ENCODE results near the gene LRRC75B.
"Not testable (repeated sequence)": the region's sequence is repeated elsewhere in the genome, so short reads cannot be mapped to it uniquely, and the experiment has no call there.

The LRRC75B gene

DNA sequence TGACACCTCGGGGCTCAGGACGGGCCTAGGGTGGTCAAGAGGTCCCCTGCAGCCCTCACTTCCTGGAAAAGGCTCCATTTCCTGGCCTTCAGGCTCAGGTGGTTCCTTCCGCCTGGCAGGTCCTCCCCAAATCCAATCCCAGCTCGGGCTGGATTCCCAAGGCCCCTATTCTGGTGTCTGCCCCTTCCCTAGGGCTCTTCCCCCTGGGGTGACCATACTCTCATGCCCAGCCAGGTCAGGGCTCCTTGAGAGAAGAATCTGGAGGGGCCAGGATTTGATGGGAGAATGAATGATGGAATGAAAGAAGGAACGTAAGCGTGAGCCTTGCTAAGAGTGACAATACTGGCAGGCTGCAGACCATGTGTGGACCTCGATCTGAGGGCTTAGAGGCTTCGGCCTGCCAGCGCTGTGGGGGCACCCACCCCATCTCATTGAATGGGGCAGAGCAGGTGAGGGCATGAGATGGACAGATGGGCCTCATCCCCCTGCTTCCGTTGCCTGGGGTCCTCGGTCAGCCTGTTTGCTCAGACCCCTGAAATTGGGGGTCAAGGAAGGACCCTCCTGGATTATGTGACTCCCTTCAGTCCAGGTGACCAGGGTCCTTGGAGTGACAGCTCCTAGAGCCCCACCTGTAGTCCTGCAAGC, 9.4 kb upstream of the LRRC75B start:
- CTCF ChIA-PET; H3K4me3 ChIP-seq (ENCODE audit: control insufficient read depth in 1 of 7, extremely low read depth in 1 of 7, insufficient read depth in 4 of 7, low read depth in 2 of 7, low read length in 6 of 7); H3K27ac ChIP-seq (ENCODE audit: insufficient read depth in 1 of 2, low read depth in 1 of 2, low read length in 2 of 2, poor library complexity in 1 of 2, severe bottlenecking in 2 of 2); H3K9me3 ChIP-seq (ENCODE audit: control extremely low read depth in 1 of 5, control insufficient read depth in 4 of 5, insufficient read depth in 2 of 5, low read depth in 1 of 5, low read length in 4 of 5); H3K27me3 ChIP-seq (replicated peaks in 2 of 5; ENCODE audit: control insufficient read depth in 4 of 5, insufficient read depth in 5 of 5, low read length in 4 of 5); H3K36me3 ChIP-seq (ENCODE audit: control insufficient read depth in 4 of 4, insufficient read depth in 4 of 4, low read length in 3 of 4); POLR2A ChIA-PET; DNase-seq: not testable (repeated sequence)
- 100% methylated on average over 7 of the region's 11 CpGs for WGBS (ENCODE audit: insufficient coverage)
- H3K4me1 ChIP-seq (ENCODE audit: control extremely low read depth in 1 of 4, control insufficient read depth in 4 of 4, insufficient read depth in 4 of 4, low read length in 3 of 4) = peaks cover 0 to 44% (median 22%) of the 10 kb centered on the region in 4 experiments

DNA sequence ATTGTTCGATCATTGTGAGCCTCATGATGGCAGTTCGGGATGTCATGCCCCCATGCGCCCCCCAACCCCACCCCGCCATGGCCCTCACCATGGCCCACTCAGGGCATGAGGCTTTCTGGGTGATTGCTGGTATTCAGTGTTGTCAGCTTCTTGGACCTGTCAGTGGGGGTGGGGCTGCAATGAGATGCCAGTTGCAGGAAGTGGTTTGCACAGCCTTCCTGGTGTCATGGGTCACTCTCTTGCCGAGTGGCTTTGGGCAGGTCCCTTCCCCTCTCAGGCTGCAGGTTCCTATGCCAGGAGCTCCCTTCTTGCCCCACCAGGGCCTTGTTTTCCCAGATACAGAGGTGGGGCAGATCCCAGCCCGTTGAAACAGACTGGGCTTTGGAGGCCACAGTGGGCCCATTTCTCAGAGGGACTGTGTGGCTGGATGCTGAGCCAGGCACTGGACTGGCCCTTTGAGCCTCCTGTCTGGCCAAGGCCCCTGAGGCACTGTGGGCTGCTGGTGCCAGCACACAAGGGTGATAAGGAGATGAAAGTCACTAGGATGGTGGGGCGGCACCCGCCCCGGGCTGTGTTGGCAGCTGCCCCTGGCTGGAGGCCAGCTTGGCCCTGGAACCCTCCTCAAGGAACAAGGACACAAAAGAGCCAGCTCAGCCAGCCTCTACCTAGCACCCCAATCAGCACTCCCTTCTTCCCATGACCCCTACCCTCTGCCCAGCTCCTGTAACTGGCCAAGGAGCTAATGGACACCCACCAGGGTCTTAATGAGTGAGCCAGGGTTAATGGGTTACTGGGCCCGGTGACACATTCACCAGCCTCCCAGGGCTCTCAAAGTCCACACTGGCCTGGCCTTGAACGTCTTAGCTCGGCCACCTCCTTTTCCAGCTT, 8.6 kb upstream of the LRRC75B start:
- peak overlapping the region in 1 of 7 experiments; percentile 35 for H3K4me3 ChIP-seq (ENCODE audit: control insufficient read depth in 1 of 7, extremely low read depth in 1 of 7, insufficient read depth in 4 of 7, low read depth in 2 of 7, low read length in 6 of 7)
- no peaks in the 10 kb centered on the region for H3K27me3 ChIP-seq (replicated peaks in 2 of 5; ENCODE audit: control insufficient read depth in 4 of 5, insufficient read depth in 5 of 5, low read length in 4 of 5)
- WGBS (ENCODE audit: insufficient coverage) = 78% methylated on average over 6 of the region's 12 CpGs
- H3K36me3 ChIP-seq (ENCODE audit: control insufficient read depth in 4 of 4, insufficient read depth in 4 of 4, low read length in 3 of 4) = no peaks in the 10 kb centered on the region
- no peaks in the 10 kb centered on the region for H3K9me3 ChIP-seq (ENCODE audit: control extremely low read depth in 1 of 5, control insufficient read depth in 4 of 5, insufficient read depth in 2 of 5, low read depth in 1 of 5, low read length in 4 of 5)
- DNase-seq = peak in 2 of 3 donors; percentile 49 to 54
- H3K27ac ChIP-seq (ENCODE audit: insufficient read depth in 1 of 2, low read depth in 1 of 2, low read length in 2 of 2, poor library complexity in 1 of 2, severe bottlenecking in 2 of 2) = no peak overlapping the region
- ChIA-PET CTCF (no interaction called here), POLR2A (no interaction called here)
- H3K4me1 ChIP-seq (ENCODE audit: control extremely low read depth in 1 of 4, control insufficient read depth in 4 of 4, insufficient read depth in 4 of 4, low read length in 3 of 4) = peaks cover 0 to 43% (median 20%) of the 10 kb centered on the region in 4 experiments

- POLR2A ChIA-PET; H3K9me3 ChIP-seq (ENCODE audit: control extremely low read depth in 1 of 5, control insufficient read depth in 4 of 5, insufficient read depth in 2 of 5, low read depth in 1 of 5, low read length in 4 of 5); H3K4me3 ChIP-seq (ENCODE audit: control insufficient read depth in 1 of 7, extremely low read depth in 1 of 7, insufficient read depth in 4 of 7, low read depth in 2 of 7, low read length in 6 of 7); H3K36me3 ChIP-seq (ENCODE audit: control insufficient read depth in 4 of 4, insufficient read depth in 4 of 4, low read length in 3 of 4); CTCF ChIA-PET; DNase-seq; H3K27ac ChIP-seq (ENCODE audit: insufficient read depth in 1 of 2, low read depth in 1 of 2, low read length in 2 of 2, poor library complexity in 1 of 2, severe bottlenecking in 2 of 2); H3K27me3 ChIP-seq (replicated peaks in 2 of 5; ENCODE audit: control insufficient read depth in 4 of 5, insufficient read depth in 5 of 5, low read length in 4 of 5): not testable (repeated sequence)
- peaks cover 0 to 43% (median 19%) of the 10 kb centered on the region in 4 experiments for H3K4me1 ChIP-seq (ENCODE audit: control extremely low read depth in 1 of 4, control insufficient read depth in 4 of 4, insufficient read depth in 4 of 4, low read length in 3 of 4)
- whole genome bisulfite sequencing (ENCODE audit: insufficient coverage) = 100% methylated on average over 3 of the region's 3 CpGs
Observed at GRCh38 chr22:24599958-24600715, 7.3 kb upstream of the LRRC75B start.

DNA sequence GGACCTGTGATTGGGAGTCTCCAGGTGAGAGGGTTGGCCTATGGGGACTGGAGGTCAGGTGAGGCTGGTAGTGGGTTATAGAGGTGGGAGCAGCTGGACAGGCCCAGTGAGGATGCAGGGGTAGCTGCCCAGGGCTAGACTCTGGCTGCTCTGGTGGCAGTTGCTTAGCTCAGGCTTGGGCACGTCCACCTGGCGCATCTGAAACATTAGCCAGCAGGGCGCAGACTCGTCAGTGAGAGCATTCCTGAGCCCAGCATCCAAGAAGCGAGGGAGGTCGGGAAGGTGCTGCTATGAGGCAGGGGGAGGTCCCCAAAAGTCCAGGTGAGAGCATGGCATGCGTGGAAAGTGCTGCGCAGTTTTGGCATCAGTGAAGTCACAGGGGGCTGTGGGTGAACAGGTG, 6.6 kb upstream of the LRRC75B start:
- no peak overlapping the region for H3K27ac ChIP-seq (ENCODE audit: insufficient read depth in 1 of 2, low read depth in 1 of 2, low read length in 2 of 2, poor library complexity in 1 of 2, severe bottlenecking in 2 of 2)
- CTCF ChIA-PET = no interaction called here
- H3K27me3 ChIP-seq (replicated peaks in 2 of 5; ENCODE audit: control insufficient read depth in 4 of 5, insufficient read depth in 5 of 5, low read length in 4 of 5) = no peaks in the 10 kb centered on the region
- H3K36me3 ChIP-seq (ENCODE audit: control insufficient read depth in 4 of 4, insufficient read depth in 4 of 4, low read length in 3 of 4) = no peaks in the 10 kb centered on the region
- WGBS (ENCODE audit: insufficient coverage) = 76% methylated on average over 7 of the region's 8 CpGs
- H3K9me3 ChIP-seq (ENCODE audit: control extremely low read depth in 1 of 5, control insufficient read depth in 4 of 5, insufficient read depth in 2 of 5, low read depth in 1 of 5, low read length in 4 of 5) = no peaks in the 10 kb centered on the region
- POLR2A ChIA-PET = no interaction called here
- DNase-seq = no peak
- H3K4me1 ChIP-seq (ENCODE audit: control extremely low read depth in 1 of 4, control insufficient read depth in 4 of 4, insufficient read depth in 4 of 4, low read length in 3 of 4) = peaks cover 0 to 47% (median 19%) of the 10 kb centered on the region in 4 experiments
- H3K4me3 ChIP-seq (ENCODE audit: control insufficient read depth in 1 of 7, extremely low read depth in 1 of 7, insufficient read depth in 4 of 7, low read depth in 2 of 7, low read length in 6 of 7) = no peak overlapping the region

GRCh38 chr22:24597076-24597475, 4.2 kb upstream of the LRRC75B start:
- H3K4me3 ChIP-seq (ENCODE audit: control insufficient read depth in 1 of 7, extremely low read depth in 1 of 7, insufficient read depth in 4 of 7, low read depth in 2 of 7, low read length in 6 of 7); POLR2A ChIA-PET; H3K9me3 ChIP-seq (ENCODE audit: control extremely low read depth in 1 of 5, control insufficient read depth in 4 of 5, insufficient read depth in 2 of 5, low read depth in 1 of 5, low read length in 4 of 5); DNase-seq; H3K27ac ChIP-seq (ENCODE audit: insufficient read depth in 1 of 2, low read depth in 1 of 2, low read length in 2 of 2, poor library complexity in 1 of 2, severe bottlenecking in 2 of 2); H3K27me3 ChIP-seq (replicated peaks in 2 of 5; ENCODE audit: control insufficient read depth in 4 of 5, insufficient read depth in 5 of 5, low read length in 4 of 5); H3K36me3 ChIP-seq (ENCODE audit: control insufficient read depth in 4 of 4, insufficient read depth in 4 of 4, low read length in 3 of 4): not testable (repeated sequence)
- WGBS (ENCODE audit: insufficient coverage) = 86% methylated on average over 7 of the region's 9 CpGs
- peaks cover 0 to 50% (median 22%) of the 10 kb centered on the region in 4 experiments for H3K4me1 ChIP-seq (ENCODE audit: control extremely low read depth in 1 of 4, control insufficient read depth in 4 of 4, insufficient read depth in 4 of 4, low read length in 3 of 4)
- CTCF ChIA-PET = interaction anchor here (1.3 kb wide), 1 partner anchor 30 kb away, joined by 4 read pairs; no protein-coding TSS in a partner anchor

DNA sequence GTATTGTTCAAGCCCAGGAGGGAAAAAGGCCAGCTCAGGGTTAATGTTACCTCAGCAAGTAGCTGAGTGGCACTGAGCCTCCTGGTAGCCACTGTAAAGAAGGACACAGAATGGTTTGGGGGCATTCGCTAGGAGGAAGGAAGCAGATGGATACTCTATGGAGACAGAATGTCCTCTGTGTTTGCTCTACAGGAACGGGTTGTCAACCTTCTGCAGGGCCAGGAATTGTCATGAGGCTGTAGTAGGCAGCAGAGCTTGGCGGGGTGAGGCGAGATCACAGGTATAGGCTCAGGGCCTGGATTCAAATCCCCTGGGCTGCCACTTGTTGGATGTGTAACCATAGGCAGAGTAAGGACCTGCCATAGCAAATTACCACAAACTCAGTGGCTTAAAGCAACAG, 3.0 kb upstream of the LRRC75B start:
- H3K4me1 ChIP-seq (ENCODE audit: control extremely low read depth in 1 of 4, control insufficient read depth in 4 of 4, insufficient read depth in 4 of 4, low read length in 3 of 4) = peaks cover 0 to 38% (median 14%) of the 10 kb centered on the region in 4 experiments
- no peaks in the 10 kb centered on the region for H3K36me3 ChIP-seq (ENCODE audit: control insufficient read depth in 4 of 4, insufficient read depth in 4 of 4, low read length in 3 of 4)
- H3K27me3 ChIP-seq (replicated peaks in 2 of 5; ENCODE audit: control insufficient read depth in 4 of 5, insufficient read depth in 5 of 5, low read length in 4 of 5) = no peaks in the 10 kb centered on the region
- ChIA-PET CTCF (no interaction called here), POLR2A (no interaction called here)
- 91% methylated on average over 4 of the region's 4 CpGs for WGBS (ENCODE audit: insufficient coverage)
- DNase-seq = no peak
- H3K27ac ChIP-seq (ENCODE audit: insufficient read depth in 1 of 2, low read depth in 1 of 2, low read length in 2 of 2, poor library complexity in 1 of 2, severe bottlenecking in 2 of 2) = no peak overlapping the region
- no peaks in the 10 kb centered on the region for H3K9me3 ChIP-seq (ENCODE audit: control extremely low read depth in 1 of 5, control insufficient read depth in 4 of 5, insufficient read depth in 2 of 5, low read depth in 1 of 5, low read length in 4 of 5)
- H3K4me3 ChIP-seq (ENCODE audit: control insufficient read depth in 1 of 7, extremely low read depth in 1 of 7, insufficient read depth in 4 of 7, low read depth in 2 of 7, low read length in 6 of 7) = no peak overlapping the region

GRCh38 chr22:24595228-24595627, 2.4 kb upstream of the LRRC75B start:
- Histone ChIP-seq H3K36me3 (ENCODE audit: control insufficient read depth in 4 of 4, insufficient read depth in 4 of 4, low read length in 3 of 4) (no peaks in the 10 kb centered on the region), H3K27ac (ENCODE audit: insufficient read depth in 1 of 2, low read depth in 1 of 2, low read length in 2 of 2, poor library complexity in 1 of 2, severe bottlenecking in 2 of 2) (no peak overlapping the region), H3K4me1 (ENCODE audit: control extremely low read depth in 1 of 4, control insufficient read depth in 4 of 4, insufficient read depth in 4 of 4, low read length in 3 of 4) (peaks cover 0 to 32% (median 13%) of the 10 kb centered on the region in 4 experiments), H3K9me3 (ENCODE audit: control extremely low read depth in 1 of 5, control insufficient read depth in 4 of 5, insufficient read depth in 2 of 5, low read depth in 1 of 5, low read length in 4 of 5) (no peaks in the 10 kb centered on the region), H3K27me3 (replicated peaks in 2 of 5; ENCODE audit: control insufficient read depth in 4 of 5, insufficient read depth in 5 of 5, low read length in 4 of 5) (no peaks in the 10 kb centered on the region), H3K4me3 (ENCODE audit: control insufficient read depth in 1 of 7, extremely low read depth in 1 of 7, insufficient read depth in 4 of 7, low read depth in 2 of 7, low read length in 6 of 7) (no peak overlapping the region)
- POLR2A ChIA-PET = no interaction called here
- 100% methylated on average over 5 of the region's 6 CpGs for whole genome bisulfite sequencing (ENCODE audit: insufficient coverage)
- DNase-seq = no peak
- CTCF ChIA-PET = no interaction called here

All from common myeloid progenitor, CD34-positive (primary cell).